ENCODE measurements around the gene COPB2. TPM values are rescaled to one million over a fixed set of nuclear protein-coding genes. Genes with fewer than 3 reads are reported as not detected.

The COPB2 gene
- total RNA-seq, 1 experiment from 2014 or later = 152 TPM

DNA sequence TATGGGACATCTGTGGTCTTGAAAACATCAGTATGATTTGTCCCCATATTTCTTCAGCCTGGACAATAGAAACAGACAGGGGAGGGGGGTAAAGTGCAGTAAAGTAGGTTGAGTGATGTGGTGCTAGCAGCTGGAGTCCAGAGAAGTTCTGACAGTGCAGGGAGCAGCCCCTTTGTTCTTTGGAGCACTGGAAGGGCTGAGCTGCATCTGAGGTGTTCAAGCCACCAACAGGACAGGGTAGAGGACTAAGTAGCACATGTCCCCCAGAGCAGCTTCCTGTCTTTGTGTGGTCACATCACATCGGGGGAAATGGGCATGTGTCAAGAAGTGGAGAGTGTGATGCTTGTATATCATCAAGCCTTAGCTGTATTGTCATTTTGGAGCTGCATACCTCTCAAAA, 33.6 kb downstream of the COPB2 start:
- intact Hi-C loops (cut with micrococcal nuclease) = no loop called here
- ChIA-PET POLR2A (interaction anchor here (0.7 to 1.6 kb wide), 5 partner anchors 8 to 456 kb away, joined by 3 to 6 read pairs (median 3); no protein-coding TSS in a partner anchor), CTCF (interaction anchor here (0.6 to 4.7 kb wide), 3 partner anchors 11 to 420 kb away, joined by 3 to 44 read pairs (median 36); partner anchors contain the start of gene MRPS22)
- Mint-ChIP-seq H3K4me3 (ENCODE audit: unreplicated experiment) (no peak overlapping the region), H3K4me1 (ENCODE audit: insufficient read depth, unreplicated experiment) (no peaks in the 10 kb centered on the region), H3K9me3 (ENCODE audit: unreplicated experiment) (no peaks in the 10 kb centered on the region), H3K36me3 (ENCODE audit: insufficient read depth, unreplicated experiment) (peaks cover 92% of the 10 kb centered on the region), H3K27ac (ENCODE audit: low read depth, unreplicated experiment) (no peak overlapping the region), H3K27me3 (ENCODE audit: insufficient read depth, unreplicated experiment) (no peaks in the 10 kb centered on the region)
- no peak for DNase-seq (ENCODE audit: unreplicated experiment)
- no TSS peak for BruUV-seq (replicated peaks)
- TF ChIP-seq, protein P1, sequence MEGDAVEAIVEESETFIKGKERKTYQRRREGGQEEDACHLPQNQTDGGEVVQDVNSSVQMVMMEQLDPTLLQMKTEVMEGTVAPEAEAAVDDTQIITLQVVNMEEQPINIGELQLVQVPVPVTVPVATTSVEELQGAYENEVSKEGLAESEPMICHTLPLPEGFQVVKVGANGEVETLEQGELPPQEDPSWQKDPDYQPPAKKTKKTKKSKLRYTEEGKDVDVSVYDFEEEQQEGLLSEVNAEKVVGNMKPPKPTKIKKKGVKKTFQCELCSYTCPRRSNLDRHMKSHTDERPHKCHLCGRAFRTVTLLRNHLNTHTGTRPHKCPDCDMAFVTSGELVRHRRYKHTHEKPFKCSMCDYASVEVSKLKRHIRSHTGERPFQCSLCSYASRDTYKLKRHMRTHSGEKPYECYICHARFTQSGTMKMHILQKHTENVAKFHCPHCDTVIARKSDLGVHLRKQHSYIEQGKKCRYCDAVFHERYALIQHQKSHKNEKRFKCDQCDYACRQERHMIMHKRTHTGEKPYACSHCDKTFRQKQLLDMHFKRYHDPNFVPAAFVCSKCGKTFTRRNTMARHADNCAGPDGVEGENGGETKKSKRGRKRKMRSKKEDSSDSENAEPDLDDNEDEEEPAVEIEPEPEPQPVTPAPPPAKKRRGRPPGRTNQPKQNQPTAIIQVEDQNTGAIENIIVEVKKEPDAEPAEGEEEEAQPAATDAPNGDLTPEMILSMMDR (IDR thresholded peaks at IDR 0.05; ENCODE audit: unreplicated experiment) = no peak

DNA sequence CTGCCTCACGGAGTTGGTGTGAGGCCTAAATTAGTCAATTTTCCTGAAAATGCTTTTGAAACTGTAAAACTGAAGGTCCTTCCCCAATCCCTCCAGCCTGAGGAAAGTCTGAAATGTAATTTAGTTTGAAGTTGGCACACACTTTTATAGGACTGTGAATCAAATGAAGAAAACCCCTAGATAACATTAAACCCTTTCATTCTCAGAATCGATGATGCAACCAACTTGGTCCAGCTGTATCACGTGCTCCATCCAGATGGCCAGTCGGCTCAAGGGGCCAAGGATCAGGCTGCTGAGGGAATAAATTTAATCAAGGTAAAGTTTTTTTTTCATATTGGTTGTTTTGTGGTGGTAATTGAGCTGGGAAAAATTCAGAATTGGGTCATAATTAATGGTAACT, 34.0 kb downstream of the COPB2 start:
- no TSS peak for BruUV-seq (replicated peaks)
- H3K27ac Mint-ChIP-seq (ENCODE audit: low read depth, unreplicated experiment) = no peak overlapping the region
- peaks cover 92% of the 10 kb centered on the region for H3K36me3 Mint-ChIP-seq (ENCODE audit: insufficient read depth, unreplicated experiment)

DNA sequence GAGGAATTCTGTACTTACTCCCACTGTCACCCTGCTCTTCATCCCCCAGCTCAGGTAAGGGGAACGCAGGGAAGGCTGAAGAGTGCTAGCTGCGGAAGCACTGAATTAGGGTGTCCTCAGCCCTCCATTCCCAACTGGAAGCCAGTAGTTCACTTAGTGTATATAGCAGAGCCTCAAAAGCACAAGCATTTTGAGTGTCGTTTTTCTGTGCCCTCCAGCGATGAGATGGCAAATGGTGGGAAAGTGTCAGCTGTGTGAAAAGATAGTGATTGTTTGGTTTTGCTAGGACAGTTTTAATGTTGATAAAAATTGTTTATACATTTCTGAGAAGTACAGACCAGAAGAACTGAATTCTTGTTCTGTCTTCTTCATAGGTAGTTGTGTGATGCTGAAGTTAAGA, 34.8 kb downstream of the COPB2 start:
- no peak overlapping the region for H3K27ac Mint-ChIP-seq (ENCODE audit: low read depth, unreplicated experiment)
- H3K4me3 Mint-ChIP-seq (ENCODE audit: unreplicated experiment) = no peak overlapping the region
- ChIA-PET POLR2A (interaction anchor here (1.0 to 3.2 kb wide), 5 partner anchors 8 to 35 kb away, joined by 3 to 14 read pairs (median 10); partner anchors contain the start of genes COPB2 and MRPS22), CTCF (interaction anchor here (0.5 to 4.7 kb wide), 23 partner anchors 7 to 1334 kb away, joined by 3 to 44 read pairs (median 6); partner anchors contain the start of genes COPB2 and MRPS22)
- no peaks in the 10 kb centered on the region for H3K4me1 Mint-ChIP-seq (ENCODE audit: insufficient read depth, unreplicated experiment)
- BruUV-seq (replicated peaks) = no TSS peak
- TF ChIP-seq, protein P1 (IDR thresholded peaks at IDR 0.05; ENCODE audit: unreplicated experiment) = no peak
- no peaks in the 10 kb centered on the region for H3K9me3 Mint-ChIP-seq (ENCODE audit: unreplicated experiment)
- intact Hi-C loops (cut with micrococcal nuclease) = loop anchor here (1.0 kb wide), 1 partner anchor 208 kb away; no protein-coding TSS in a partner anchor
- DNase-seq (ENCODE audit: unreplicated experiment) = no peak
- H3K36me3 Mint-ChIP-seq (ENCODE audit: insufficient read depth, unreplicated experiment) = peaks cover 92% of the 10 kb centered on the region
- no peaks in the 10 kb centered on the region for H3K27me3 Mint-ChIP-seq (ENCODE audit: insufficient read depth, unreplicated experiment)

More for the DNA sequence above, 34.0 kb downstream of the COPB2 start:
- POLR2A ChIA-PET = interaction anchor here (0.7 to 1.6 kb wide), 5 partner anchors 9 to 455 kb away, joined by 3 to 6 read pairs (median 3); no protein-coding TSS in a partner anchor
- CTCF ChIA-PET = interaction anchor here (2.2 to 4.7 kb wide), 4 partner anchors 10 to 243 kb away, joined by 10 to 44 read pairs (median 28); partner anchors contain the start of gene MRPS22
- intact Hi-C loops (cut with micrococcal nuclease) = no loop called here
- Mint-ChIP-seq H3K4me3 (ENCODE audit: unreplicated experiment) (no peak overlapping the region), H3K27me3 (ENCODE audit: insufficient read depth, unreplicated experiment) (no peaks in the 10 kb centered on the region), H3K9me3 (ENCODE audit: unreplicated experiment) (no peaks in the 10 kb centered on the region), H3K4me1 (ENCODE audit: insufficient read depth, unreplicated experiment) (no peaks in the 10 kb centered on the region)
- DNase-seq (ENCODE audit: unreplicated experiment) = no peak
- TF ChIP-seq, protein P1 (IDR thresholded peaks at IDR 0.05; ENCODE audit: unreplicated experiment) = no peak

DNA sequence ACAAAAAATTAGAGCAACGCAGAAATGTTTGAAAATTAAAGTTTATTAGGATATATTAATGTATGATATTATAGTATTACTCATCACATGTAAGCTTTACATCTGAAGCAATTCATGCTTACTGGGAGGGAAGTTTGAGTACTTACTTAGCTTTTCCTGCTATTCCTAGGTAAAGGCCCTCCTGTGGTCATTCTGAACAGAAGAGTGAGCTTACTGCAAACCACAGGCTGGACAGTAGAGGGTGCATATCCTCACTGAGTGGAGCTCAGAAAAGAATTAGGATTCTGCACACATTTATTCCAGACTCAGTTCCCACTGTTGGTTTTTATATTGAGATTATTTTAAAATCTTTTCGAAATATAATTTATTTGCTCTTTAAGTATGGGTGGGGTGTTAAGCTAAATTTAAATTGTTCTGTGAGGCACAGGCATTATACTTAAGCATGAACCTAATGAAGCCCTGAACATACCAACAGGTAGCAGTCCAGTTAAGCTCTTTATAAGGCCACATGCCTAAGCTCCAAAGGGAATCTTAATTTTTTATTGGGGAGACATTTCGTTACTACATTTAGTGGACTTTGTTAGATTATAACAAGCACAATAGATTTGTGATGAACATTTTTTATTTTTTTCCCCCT, 35.4 kb downstream of the COPB2 start:
- Mint-ChIP-seq H3K27ac (ENCODE audit: low read depth, unreplicated experiment) (no peak overlapping the region), H3K4me3 (ENCODE audit: unreplicated experiment) (no peak overlapping the region), H3K27me3 (ENCODE audit: insufficient read depth, unreplicated experiment) (no peaks in the 10 kb centered on the region), H3K36me3 (ENCODE audit: insufficient read depth, unreplicated experiment) (peaks cover 92% of the 10 kb centered on the region), H3K4me1 (ENCODE audit: insufficient read depth, unreplicated experiment) (no peaks in the 10 kb centered on the region), H3K9me3 (ENCODE audit: unreplicated experiment) (no peaks in the 10 kb centered on the region)
- ChIA-PET CTCF (interaction anchor here (0.5 to 4.7 kb wide), 28 partner anchors 8 to 1290 kb away, joined by 3 to 44 read pairs (median 4); partner anchors contain the start of genes COPB2 and MRPS22), POLR2A (interaction anchor here (0.9 to 3.2 kb wide), 6 partner anchors 8 to 208 kb away, joined by 3 to 14 read pairs (median 8); partner anchors contain the start of genes COPB2 and MRPS22)
- BruUV-seq (replicated peaks) = no TSS peak
- DNase-seq (ENCODE audit: unreplicated experiment) = peak; percentile 64
- intact Hi-C loops (cut with micrococcal nuclease) = loop anchor here (1.0 kb wide), 1 partner anchor 208 kb away; no protein-coding TSS in a partner anchor
- TF ChIP-seq, protein P1 (IDR thresholded peaks at IDR 0.05; ENCODE audit: unreplicated experiment) = peak; percentile 73

Measured in MCF 10A (cell line).